A673 (cell line): ENCODE measurements around the gene APOL1.

Experiments used
- EZH2 ChIP-seq: fragments of 200-600 bp; sonication (generic); IDR thresholded peaks from 2 replicates; pipeline ENCODE4 v1.6.1; 2017; ENCODE audit warnings: borderline replicate concordance, low read depth, mild to moderate bottlenecking, mixed read lengths, antibody characterized with exemption, low read length; ENCODE audit not compliant: poor library complexity, severe bottlenecking
- TF ChIP-seq, protein P1 (sequence below): fragments of 300-800, 200-600 bp; sonication (generic); conservative IDR thresholded peaks from 2 replicates; pipeline ENCODE4 v1.5.1; 2017; ENCODE audit warnings: low read depth, mild to moderate bottlenecking, antibody characterized with exemption, low read length, moderate library complexity, mixed read lengths

DNA sequence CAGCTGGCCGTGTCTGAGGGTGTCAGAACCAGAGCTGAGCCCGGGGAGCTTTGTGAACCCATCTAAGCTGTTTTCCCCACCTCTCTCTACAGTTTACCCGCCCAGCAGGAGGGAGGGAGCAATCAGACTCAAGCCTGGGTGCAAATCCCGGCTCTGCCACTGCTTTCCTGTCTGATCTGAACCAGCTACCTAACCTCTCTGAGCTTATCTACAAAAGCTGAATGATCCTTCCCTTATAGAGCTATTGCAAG lies 13.9 kb upstream of the APOL1 start:
- TF ChIP-seq, protein P1, sequence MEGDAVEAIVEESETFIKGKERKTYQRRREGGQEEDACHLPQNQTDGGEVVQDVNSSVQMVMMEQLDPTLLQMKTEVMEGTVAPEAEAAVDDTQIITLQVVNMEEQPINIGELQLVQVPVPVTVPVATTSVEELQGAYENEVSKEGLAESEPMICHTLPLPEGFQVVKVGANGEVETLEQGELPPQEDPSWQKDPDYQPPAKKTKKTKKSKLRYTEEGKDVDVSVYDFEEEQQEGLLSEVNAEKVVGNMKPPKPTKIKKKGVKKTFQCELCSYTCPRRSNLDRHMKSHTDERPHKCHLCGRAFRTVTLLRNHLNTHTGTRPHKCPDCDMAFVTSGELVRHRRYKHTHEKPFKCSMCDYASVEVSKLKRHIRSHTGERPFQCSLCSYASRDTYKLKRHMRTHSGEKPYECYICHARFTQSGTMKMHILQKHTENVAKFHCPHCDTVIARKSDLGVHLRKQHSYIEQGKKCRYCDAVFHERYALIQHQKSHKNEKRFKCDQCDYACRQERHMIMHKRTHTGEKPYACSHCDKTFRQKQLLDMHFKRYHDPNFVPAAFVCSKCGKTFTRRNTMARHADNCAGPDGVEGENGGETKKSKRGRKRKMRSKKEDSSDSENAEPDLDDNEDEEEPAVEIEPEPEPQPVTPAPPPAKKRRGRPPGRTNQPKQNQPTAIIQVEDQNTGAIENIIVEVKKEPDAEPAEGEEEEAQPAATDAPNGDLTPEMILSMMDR = no peak
- TF ChIP-seq EZH2 = no peak
